ENCODE results near the gene GIPR. TPM values are rescaled to one million over a fixed set of nuclear protein-coding genes. Genes with fewer than 3 reads are reported as not detected.
A peak's percentile ranks its signal among the peaks of the same experiment; 100 is the strongest.
"Not testable (repeated sequence)": the region's sequence is repeated elsewhere in the genome, so short reads cannot be mapped to it uniquely, and the experiment has no call there.

Gene GIPR
- total RNA-seq, 4 donors from 2014 or later = 0.45 to 1.5 (median 1.2) TPM

DNA sequence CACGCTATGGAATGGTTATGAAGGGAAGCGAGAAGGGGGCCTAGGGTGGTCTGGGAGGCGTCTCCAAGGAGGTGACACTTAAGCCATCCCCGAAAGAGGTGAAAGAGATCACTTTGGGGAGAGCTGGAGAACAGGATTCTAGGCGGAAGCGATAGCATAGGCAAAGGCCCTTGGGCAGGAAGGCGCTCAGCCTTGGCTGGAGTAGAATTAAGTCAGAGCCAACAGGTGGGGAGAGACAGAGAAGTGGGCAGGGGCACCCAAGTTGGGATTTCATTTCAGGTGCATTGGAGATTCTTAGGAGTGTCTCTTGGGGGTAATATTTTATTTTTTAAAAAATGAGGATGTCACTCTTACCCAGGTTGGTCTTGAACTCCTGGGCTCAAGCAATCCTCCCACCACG is 14.1 kb downstream of the GIPR start:
- Histone ChIP-seq H3K27ac (peak overlapping the region in 2 of 3 donors; percentile 64 to 84), H3K4me3 (replicated peaks in 1 of 3) (no peak overlapping the region)
- 77 to 78% methylated on average over 8 of the region's 8 CpGs for WGBS, 2 donors

GRCh38 chr19:45682908-45683307 is 14.9 kb downstream of the GIPR start:
- Histone ChIP-seq H3K4me3 (replicated peaks in 1 of 3) (no peak overlapping the region), H3K9me3 (no peaks in the 10 kb centered on the region), H3K27ac (no peak overlapping the region), H3K36me3 (peaks cover 10 to 24% of the 10 kb centered on the region in 2 donors), H3K27me3 (no peaks in the 10 kb centered on the region), H3K4me1 (peaks cover 0 to 11% of the 10 kb centered on the region in 2 donors)
- 74 to 77% methylated on average over 5 of the region's 5 CpGs for WGBS, 2 donors
- no peak for DNase-seq
- intact Hi-C loops (cut with DNase I) = loop anchor here (10.0 kb wide), 1 partner anchor 158 kb away; no protein-coding TSS in a partner anchor
- no peak for TF ChIP-seq POLR2A (IDR thresholded peaks at IDR 0.05)
- no peak for TF ChIP-seq CTCF (IDR thresholded peaks at IDR 0.05)

More for the DNA sequence above, 14.1 kb downstream of the GIPR start:
- H3K27me3 ChIP-seq = no peaks in the 10 kb centered on the region
- DNase-seq = no peak
- H3K36me3 ChIP-seq = peaks cover 2 to 16% of the 10 kb centered on the region in 2 donors
- no peaks in the 10 kb centered on the region for H3K9me3 ChIP-seq
- H3K4me1 ChIP-seq = peaks cover 2 to 19% of the 10 kb centered on the region in 2 donors
- TF ChIP-seq POLR2A (IDR thresholded peaks at IDR 0.05) (no peak), CTCF (IDR thresholded peaks at IDR 0.05) (no peak)
- intact Hi-C loops (cut with DNase I) = loop anchor here (10.0 kb wide), 1 partner anchor 157 kb away; no protein-coding TSS in a partner anchor

DNA sequence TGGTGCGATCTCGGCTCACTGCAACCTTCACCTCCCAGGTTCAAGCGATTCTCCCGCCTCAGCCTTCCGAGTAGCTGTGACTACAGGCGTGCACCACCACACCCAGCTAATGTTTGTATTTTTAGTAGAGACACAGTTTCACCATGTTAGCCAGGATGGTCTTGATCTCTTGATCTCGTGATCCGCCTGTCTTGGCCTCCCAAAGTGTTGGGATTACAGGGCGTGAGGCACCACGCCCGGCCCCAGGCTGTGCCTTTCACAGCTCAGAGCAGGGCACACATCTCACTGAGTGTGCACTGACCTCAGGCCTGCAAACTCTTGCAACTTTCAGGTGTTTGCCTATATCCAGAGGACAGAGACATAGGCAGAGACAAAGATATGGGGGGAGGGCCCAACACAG is 17.0 kb downstream of the GIPR start:
- not testable (repeated sequence) for DNase-seq; H3K27me3 ChIP-seq; H3K27ac ChIP-seq; H3K9me3 ChIP-seq; H3K4me3 ChIP-seq (replicated peaks in 1 of 3); H3K4me1 ChIP-seq
- intact Hi-C loops (cut with DNase I) = loop anchor here (10.0 kb wide), 1 partner anchor 160 kb away; no protein-coding TSS in a partner anchor
- WGBS, 2 donors = 88 to 96% methylated on average over 11 of the region's 11 CpGs
- peaks cover 16 to 27% of the 10 kb centered on the region in 2 donors for H3K36me3 ChIP-seq

GRCh38 chr19:45687599-45687998 is 19.6 kb downstream of the GIPR start:
- no peaks in the 10 kb centered on the region for H3K27me3 ChIP-seq
- H3K27ac ChIP-seq = no peak overlapping the region
- intact Hi-C loops (cut with DNase I) = loop anchor here (10.0 kb wide), 1 partner anchor 163 kb away; no protein-coding TSS in a partner anchor
- peaks cover 6 to 7% of the 10 kb centered on the region in 2 donors for H3K4me1 ChIP-seq
- H3K36me3 ChIP-seq = peaks cover 16 to 27% of the 10 kb centered on the region in 2 donors
- H3K9me3 ChIP-seq = no peaks in the 10 kb centered on the region
- no peak for DNase-seq
- 91 to 100% methylated on average over 4 to 9 of the region's 9 CpGs for WGBS, 2 donors
- TF ChIP-seq POLR2A (IDR thresholded peaks at IDR 0.05) (no peak), CTCF (IDR thresholded peaks at IDR 0.05) (no peak)
- no peak overlapping the region for H3K4me3 ChIP-seq (replicated peaks in 1 of 3)

DNA sequence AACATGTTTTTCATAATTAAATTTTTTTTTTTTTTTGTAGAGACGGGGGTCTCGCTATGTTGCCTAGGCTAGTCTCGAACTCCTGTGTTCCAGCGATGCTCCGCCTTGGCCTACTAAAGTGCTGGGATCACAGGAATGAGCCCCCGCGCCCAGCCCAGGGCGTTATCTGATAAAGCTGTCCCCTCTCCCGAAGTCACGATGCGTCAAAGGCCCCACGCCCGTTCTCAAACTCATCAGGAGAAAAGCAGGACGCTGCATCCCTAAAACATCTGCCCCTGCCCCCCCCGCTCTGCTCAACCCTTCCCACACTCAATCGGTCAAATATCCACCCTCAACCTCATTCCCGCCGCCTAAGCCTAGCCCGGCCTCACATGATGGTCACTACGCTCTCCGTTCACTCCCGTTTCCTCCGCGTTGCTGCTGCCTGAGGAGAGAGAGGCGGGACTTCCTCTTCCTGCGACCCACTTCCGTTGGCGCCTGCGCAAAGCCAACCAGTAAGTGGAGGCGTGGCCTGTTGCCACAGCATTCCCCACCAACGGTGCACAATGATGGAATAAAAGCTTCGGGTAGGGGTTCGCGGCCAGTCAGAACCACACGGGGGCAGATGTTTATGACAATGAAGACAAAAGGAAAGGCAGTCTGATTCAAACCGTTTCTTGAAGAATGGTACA is 23.6 kb downstream of the GIPR start, which contains the start of gene SNRPD2:
Gene SNRPD2, minus strand, starts transcription at position 438 of the 671 bp plus-strand sequence. Its CDS starts 65 bp downstream, at position 373.
- Histone ChIP-seq H3K27me3 (no peaks in the 10 kb centered on the region), H3K4me1 (peaks cover 6 to 11% of the 10 kb centered on the region in 2 donors), H3K36me3 (peaks cover 16 to 17% of the 10 kb centered on the region in 2 donors), H3K9me3 (no peaks in the 10 kb centered on the region), H3K27ac (peak within 1 kb of the TSS; percentile 77 to 87 (median 83)), H3K4me3 (replicated peaks in 1 of 3) (peak within 1 kb of the TSS; percentile 73 to 80 (median 76))
- DNase-seq = peak; percentile 91 to 94
- 0 to 1% methylated on average over 36 of the region's 36 CpGs for WGBS, 2 donors
- intact Hi-C loops (cut with DNase I) = no loop called here
- TF ChIP-seq POLR2A (IDR thresholded peaks at IDR 0.05) (peak; percentile 49 to 91), CTCF (IDR thresholded peaks at IDR 0.05) (peak in 1 of 6 experiments; percentile 13)

Measured in thyroid gland (tissue), 4 donors.